ENCODE results near the gene FASN. TPM values are rescaled to one million over a fixed set of nuclear protein-coding genes. Genes with fewer than 3 reads are reported as not detected.

FASN gene
- total and polyA plus RNA-seq, 2 donors (not counting 1 experiment from before 2014, with no cell fraction given) = 19.4 to 35.6 TPM

DNA sequence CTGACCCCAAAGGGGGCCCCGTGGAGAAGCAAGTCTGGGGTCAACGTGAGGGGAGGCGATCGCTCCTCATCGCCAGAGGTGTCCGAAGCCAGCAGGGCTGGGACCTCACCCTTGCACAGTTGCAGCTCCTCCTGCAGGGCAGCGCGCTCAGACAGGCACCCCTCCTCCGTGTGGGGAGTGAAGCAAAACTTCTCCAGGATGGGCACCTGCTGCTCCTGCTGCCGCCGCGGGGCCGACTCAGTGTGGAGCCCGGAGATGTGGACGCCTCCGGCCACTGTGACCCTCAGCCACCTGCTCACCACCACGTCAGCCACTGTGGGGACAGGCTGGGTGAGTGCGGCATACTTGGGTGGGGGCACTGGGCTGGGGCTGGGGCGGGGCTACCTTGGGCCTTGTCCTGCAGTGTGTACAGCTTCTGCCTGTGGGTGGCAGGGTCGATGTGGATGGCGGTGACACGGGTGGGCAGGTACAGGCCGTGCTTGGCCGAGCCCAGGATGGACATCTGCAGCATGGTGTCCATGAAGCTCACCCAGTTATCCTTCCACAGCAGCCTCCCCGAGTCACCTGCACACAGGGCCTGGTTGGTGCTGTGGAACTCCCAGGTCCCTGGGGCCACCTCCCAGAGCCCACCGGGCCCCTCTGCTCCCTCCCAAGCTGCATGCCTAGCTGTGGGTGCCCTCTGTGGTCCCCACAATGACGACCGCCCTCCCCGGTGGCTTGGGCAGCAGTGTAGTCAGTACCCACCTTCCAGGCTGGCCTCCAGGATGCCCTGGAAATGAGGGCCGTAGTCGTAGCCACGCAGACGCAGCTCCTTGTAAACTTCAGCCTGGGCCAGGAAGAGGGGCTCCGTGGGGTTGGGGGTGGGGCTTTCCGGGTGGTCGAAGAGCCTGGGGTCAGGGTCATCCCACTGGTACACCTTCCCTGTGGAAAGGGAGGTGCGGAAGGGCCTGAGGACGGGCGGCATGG, 10.8 kb downstream of the FASN start:
- Mint-ChIP-seq H3K9me3 (ENCODE audit: insufficient read depth) (no peaks in the 10 kb centered on the region), H3K4me1 (no peaks in the 10 kb centered on the region), H3K4me3 (no peak overlapping the region), H3K27me3 (no peaks in the 10 kb centered on the region), H3K27ac (no peak overlapping the region)
- Histone ChIP-seq H3K4me2 (replicated peaks; ENCODE audit: low read depth, low read length, poor library complexity, severe bottlenecking) (no peak overlapping the region), H3K4me3 (ENCODE audit: control extremely low read depth in 1 of 5, extremely low read depth in 1 of 5, insufficient read depth in 1 of 5, low read depth in 2 of 5, low read length in 4 of 5) (no peak overlapping the region), H3K9ac (ENCODE audit: low read length) (no peak overlapping the region), H3K79me2 (ENCODE audit: control insufficient read depth, insufficient read depth, low read length) (no peaks in the 10 kb centered on the region), H3K27me3 (replicated peaks in 1 of 4; ENCODE audit: control extremely low read depth in 1 of 4, control insufficient read depth in 3 of 4, insufficient read depth in 4 of 4, low read length in 3 of 4) (no peaks in the 10 kb centered on the region), H2AFZ (ENCODE audit: insufficient read depth, low read depth, low read length, poor library complexity, severe bottlenecking) (no peak overlapping the region), H3K27ac (ENCODE audit: low read length in 2 of 2) (no peak overlapping the region), H4K20me1 (ENCODE audit: control insufficient read depth, insufficient read depth, low read length, poor library complexity, severe bottlenecking) (no peaks in the 10 kb centered on the region), H3K9me3 (ENCODE audit: control extremely low read depth in 1 of 3, control insufficient read depth in 2 of 3, insufficient read depth in 1 of 3, low read length in 2 of 3) (no peaks in the 10 kb centered on the region), H3K4me1 (ENCODE audit: control insufficient read depth in 2 of 2, insufficient read depth in 2 of 2, low read length in 2 of 2) (no peaks in the 10 kb centered on the region), H3K36me3 (replicated peaks in 1 of 2; ENCODE audit: control extremely low read depth in 1 of 2, control insufficient read depth in 1 of 2, extremely low read depth in 1 of 2, insufficient read depth in 2 of 2, low read length in 1 of 2) (peaks cover 0 to 73% of the 10 kb centered on the region in 2 experiments)
- ATAC-seq (ENCODE audit: low read depth) = no peak
- 95% methylated on average over 39 of the region's 39 CpGs for WGBS (ENCODE audit: insufficient coverage)
- no peak for TF ChIP-seq EZH2 (IDR thresholded peaks at IDR 0.05; ENCODE audit: borderline replicate concordance, insufficient read depth, low read depth, low read length, poor library complexity, severe bottlenecking)
- TF ChIP-seq, protein P1, sequence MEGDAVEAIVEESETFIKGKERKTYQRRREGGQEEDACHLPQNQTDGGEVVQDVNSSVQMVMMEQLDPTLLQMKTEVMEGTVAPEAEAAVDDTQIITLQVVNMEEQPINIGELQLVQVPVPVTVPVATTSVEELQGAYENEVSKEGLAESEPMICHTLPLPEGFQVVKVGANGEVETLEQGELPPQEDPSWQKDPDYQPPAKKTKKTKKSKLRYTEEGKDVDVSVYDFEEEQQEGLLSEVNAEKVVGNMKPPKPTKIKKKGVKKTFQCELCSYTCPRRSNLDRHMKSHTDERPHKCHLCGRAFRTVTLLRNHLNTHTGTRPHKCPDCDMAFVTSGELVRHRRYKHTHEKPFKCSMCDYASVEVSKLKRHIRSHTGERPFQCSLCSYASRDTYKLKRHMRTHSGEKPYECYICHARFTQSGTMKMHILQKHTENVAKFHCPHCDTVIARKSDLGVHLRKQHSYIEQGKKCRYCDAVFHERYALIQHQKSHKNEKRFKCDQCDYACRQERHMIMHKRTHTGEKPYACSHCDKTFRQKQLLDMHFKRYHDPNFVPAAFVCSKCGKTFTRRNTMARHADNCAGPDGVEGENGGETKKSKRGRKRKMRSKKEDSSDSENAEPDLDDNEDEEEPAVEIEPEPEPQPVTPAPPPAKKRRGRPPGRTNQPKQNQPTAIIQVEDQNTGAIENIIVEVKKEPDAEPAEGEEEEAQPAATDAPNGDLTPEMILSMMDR (IDR thresholded peaks at IDR 0.05) = no peak
- POLR2A ChIA-PET = no interaction called here
- DNase-seq = no peak
- intact Hi-C loops (cut with micrococcal nuclease) = no loop called here
- CTCF ChIA-PET = no interaction called here

All from B cell (primary cell).